HepG2 (cell line): ENCODE results near the gene RASGRF1. TPM values are rescaled to one million over a fixed set of nuclear protein-coding genes. Genes with fewer than 3 reads are reported as not detected.

Source experiments
- EHMT2 ChIP-seq: fragments of 200-600 bp; sonication (generic); IDR thresholded peaks from 2 replicates; pipeline ENCODE4 v1.7.0; 2017; ENCODE audit warnings: antibody characterized with exemption, low read depth, low read length, borderline replicate concordance
- GTF3A ChIP-seq: sonication (generic); formaldehyde crosslinking; conservative IDR thresholded peaks from 2 replicates; pipeline ENCODE4 v1.4.0; 2020; ENCODE audit warnings: mild to moderate bottlenecking, missing genetic modification reagents
- STAT6 ChIP-seq: sonication (generic); formaldehyde crosslinking; IDR thresholded peaks from 2 replicates; pipeline ENCODE4 v1.4.0; 2020; ENCODE audit warnings: missing genetic modification reagents, mild to moderate bottlenecking, borderline replicate concordance
- ZBTB20 ChIP-seq: sonication (generic); formaldehyde crosslinking; IDR thresholded peaks from 2 replicates; pipeline ENCODE4 v1.8.1; 2023; ENCODE audit warnings: missing genetic modification reagents, low read depth, mild to moderate bottlenecking, borderline replicate concordance
- ZNF687 ChIP-seq: sonication (generic); formaldehyde crosslinking; IDR thresholded peaks from 2 replicates; pipeline ENCODE4 v1.5.1; 2020; ENCODE audit warnings: mild to moderate bottlenecking, missing genetic modification reagents, moderate library complexity
- ZNF891 ChIP-seq: sonication (generic); formaldehyde crosslinking; IDR thresholded peaks from 2 replicates; pipeline ENCODE4 v1.5.0; 2020; ENCODE audit warnings: mild to moderate bottlenecking, missing genetic modification reagents
- polyA plus RNA-seq, 8 experiments: library from polyadenylated mRNA; depleted of rRNA in 3 of 8; stranded (reverse) in 7 of 8; unstranded in 1 of 8; fragments of >200 nt; fragmentation: Illumina TruSeq in 4 of 8; extraction: Trizol in 4 of 8; gene quantifications; 2 replicates each; pipeline versions ENCODE4 v1.2.1 to v1.2.3, GENCODE V29; 2011 to 2016; ENCODE audit warnings: low read depth in 4 of 8, missing spikeins in 1 of 8, mixed read lengths in 1 of 8; ENCODE audit not compliant: insufficient read depth in 1 of 8
- total RNA-seq, 5 experiments: library from RNA; depleted of rRNA; stranded (reverse); fragments of >200 nt; fragmentation: Illumina TruSeq; extraction: Trizol; gene quantifications; 2 replicates each; pipeline ENCODE4 v1.2.3, GENCODE V29; 2016; ENCODE audit warnings: low read depth in 1 of 5

RASGRF1 gene
- total and polyA plus RNA-seq, 2 of the 13 experiments (the other 11 are each of a cell fraction or from before 2014, with no cell fraction given) = 0.55 to 3.0 TPM

GRCh38 chr15:78932258-78932808, 158.2 kb downstream of the RASGRF1 start (continued):
- TF ChIP-seq ZNF687 (no peak), EHMT2 (no peak), STAT6 (CRISPR knock-in tag) (no peak), ZBTB20 (CRISPR knock-in tag) (no peak), ZNF891 (CRISPR knock-in tag) (no peak), GTF3A (CRISPR knock-in tag) (no peak)
- TF ChIP-seq, all 625 proteins: peak for 0
